GM18907 (cell line): Measurements from ENCODE around the gene OBSL1.

Experiments
- ATAC-seq: cut with Tn5 transposase; IDR thresholded peaks from one replicate; pipeline ENCODE4 v1.9.1; 2021; ENCODE audit warnings: mild to moderate bottlenecking, moderate library complexity; ENCODE audit not compliant: unreplicated experiment

OBSL1 gene

DNA sequence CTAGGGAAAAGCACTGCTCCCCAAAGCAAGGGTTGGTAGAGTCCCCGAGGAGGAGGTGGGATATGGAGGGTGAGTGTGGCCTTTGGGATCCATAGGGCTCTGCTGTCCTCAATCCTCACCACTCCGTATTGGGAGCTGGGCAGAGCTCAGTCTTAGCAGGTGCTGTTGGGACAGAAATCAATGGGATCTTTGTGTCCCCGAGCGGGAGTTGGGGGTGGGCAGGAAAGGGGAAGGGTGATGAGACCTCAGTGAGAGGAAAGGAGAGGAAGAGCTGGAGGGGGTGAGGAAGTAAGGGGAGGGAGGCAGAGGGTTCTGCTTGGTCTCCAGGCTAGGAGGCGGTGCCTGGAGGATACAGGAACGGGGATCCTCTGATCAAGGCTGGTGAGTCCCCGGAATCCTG lies 54.5 kb downstream of the OBSL1 start:
- ATAC-seq: no peak

DNA sequence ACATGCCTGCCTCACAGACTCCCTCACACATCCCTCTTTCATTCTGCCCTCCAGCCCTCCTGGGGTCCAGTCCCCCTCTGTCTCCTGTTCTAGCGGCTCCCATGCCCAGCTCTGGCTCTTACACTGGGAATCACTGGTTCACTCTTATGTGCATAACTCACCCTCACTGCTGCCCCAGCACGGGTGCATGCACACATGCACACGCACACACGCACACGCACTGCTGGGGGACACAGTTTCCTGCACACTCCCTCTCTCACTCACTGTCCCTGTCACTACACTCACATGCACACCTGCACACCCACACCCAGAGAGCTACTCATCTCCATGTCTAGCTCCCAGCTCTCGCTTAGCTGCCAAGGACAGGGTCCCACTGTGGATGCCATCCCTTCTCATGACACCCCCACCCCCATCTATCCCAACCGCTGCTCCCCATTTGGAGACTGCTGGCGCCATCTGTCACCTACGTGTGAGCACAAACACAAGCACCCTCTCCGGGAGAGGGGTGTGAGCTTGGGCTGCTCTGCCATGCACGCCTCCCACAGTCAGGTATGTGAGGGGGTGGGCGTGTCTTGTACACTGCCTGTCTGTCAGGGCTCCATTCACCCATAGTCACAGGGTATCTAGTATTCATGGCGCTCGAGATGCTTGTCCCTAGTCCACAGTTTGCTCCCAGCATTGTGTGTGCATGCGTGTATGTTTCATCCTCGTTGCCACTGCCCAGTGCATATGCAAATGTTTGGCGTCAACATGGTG lies 55.3 kb downstream of the OBSL1 start:
- ATAC-seq: no peak

DNA sequence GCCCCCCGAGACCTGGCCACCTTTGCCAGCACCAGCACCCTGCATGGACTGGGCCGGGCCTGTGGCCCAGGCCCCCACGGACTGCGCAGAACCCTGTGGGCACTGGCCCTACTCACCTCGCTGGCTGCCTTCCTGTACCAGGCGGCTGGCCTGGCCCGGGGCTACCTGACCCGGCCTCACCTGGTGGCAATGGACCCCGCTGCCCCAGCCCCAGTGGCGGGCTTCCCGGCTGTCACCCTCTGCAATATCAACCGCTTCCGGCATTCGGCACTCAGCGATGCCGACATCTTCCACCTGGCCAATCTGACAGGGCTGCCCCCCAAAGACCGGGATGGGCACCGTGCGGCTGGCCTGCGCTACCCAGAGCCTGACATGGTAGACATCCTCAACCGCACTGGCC lies 56.5 kb downstream of the OBSL1 start:
- ATAC-seq: no peak

DNA sequence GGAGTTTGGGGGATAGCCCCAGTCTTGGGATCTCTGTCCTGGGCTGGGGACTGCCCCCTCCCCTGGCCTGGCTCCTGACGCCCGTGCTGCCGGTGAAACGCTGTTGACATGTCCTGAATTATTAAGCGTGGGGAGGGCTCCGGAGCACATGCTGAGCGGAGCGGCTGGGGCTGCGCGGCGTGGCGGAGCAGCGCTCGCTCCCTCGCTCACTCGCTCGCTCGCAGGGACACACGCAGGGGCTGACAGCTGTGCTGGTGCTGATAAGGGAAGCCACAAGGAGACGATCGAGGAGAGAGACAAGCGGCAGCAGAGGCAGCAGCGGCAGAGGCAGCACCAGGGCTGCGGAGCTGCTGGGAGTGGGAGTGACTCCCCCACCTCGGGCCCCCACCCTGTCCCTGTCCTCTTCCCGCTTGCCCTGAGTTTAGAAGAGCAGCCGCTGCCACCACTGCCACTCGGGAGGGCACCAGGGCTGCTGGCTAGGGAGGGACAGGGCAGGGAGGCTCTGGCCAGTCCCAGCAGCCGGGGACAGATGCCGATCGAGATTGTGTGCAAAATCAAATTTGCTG lies 57.1 kb downstream of the OBSL1 start, which contains the start of gene ASIC4:
TSS of gene ASIC4 (plus strand) at position 287 of the 566 bp plus-strand sequence. CDS start at position 530, 243 bp downstream.
- ATAC-seq: no peak

DNA sequence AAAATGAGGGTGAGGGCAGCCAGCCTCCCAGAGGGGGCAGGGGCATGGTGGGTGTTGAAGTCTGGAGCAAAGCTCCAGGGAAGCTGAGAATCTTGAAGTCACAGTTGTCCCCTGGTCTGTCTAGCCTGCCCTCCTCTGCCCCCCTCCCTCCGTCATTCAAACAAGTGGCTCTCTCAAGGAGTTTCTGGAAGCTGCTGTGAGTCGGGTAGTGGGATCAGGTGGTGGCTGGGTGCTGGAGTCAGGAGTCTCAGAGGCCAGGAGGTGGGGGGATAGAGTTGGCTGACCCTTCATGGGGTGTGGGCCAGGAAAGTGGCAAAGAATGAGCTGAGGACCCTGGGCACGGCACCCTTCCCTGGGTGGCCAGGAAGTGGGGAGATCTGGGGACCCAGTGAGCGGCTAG lies 57.6 kb downstream of the OBSL1 start:
- no peak for ATAC-seq

DNA sequence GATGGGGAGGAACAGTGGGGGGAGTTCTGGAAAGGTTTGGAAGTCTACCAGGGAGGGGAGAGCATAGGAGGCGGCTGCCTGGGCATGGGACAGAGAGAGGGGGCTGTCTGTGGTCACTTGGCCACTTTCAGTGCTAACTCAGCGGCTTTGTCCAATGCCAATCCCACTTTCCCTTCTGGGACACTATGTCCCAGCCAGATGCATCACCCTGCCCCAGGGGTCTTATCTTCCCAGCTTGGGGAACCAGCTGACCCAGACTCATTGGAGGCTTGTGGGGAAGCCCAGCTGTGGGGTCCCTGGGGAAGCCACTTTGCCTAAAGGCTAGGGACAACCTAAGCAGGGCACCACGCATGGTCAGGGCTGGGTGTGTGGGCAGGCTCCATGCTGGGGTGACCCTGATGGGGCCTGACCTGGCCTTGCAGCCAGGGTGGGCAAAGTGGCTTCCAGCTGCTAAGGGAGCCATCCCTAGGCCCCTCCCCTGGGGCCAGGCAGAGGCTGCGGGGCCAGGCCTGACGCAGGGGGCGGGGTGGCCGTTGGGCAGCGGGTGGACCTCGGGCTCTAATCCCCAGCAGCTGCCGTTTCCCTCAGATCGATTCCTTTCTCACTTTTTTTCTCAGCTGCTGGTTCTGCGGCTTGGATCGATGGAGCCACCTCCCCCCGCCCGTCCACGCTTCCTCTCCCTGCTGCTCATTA lies 58.7 kb downstream of the OBSL1 start:
- no peak for ATAC-seq

DNA sequence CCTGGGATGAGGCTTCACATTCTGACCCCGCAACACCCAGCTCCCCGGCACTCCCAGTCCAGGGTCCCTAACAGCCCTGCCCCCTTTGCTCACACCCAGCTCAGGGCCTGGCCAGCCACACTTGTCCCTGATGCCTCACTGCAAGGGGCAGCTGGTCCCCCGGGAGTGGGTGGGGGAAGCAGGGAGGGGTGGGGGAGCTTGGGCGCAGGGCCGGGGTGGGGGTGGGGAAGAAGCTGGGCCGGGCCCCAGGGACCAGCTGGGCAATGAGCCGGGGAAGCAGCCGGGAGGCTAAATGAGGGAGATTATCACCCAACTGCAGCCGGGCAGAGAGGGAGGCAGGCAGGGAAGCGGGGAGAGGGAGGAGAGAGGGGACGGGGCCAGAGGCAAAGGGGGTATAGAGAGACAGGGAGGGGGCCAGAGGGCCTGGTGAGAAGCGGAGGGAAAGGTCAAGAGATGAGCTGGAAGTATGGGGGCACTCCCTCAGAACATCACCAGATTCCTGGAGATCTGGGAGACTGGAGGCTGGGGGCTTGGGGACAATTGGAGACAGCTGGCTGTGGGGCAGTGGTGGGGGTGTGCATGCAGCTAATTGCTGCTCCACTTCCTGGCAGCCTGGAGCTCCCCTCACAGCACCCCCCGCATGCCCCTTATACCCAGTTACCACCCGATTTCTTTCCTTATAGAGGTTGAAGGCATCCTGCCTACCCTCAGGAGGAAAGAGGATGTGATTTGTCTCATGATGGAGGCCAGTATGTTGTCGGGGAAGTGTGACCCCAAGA lies 59.6 kb downstream of the OBSL1 start:
- no peak for ATAC-seq

DNA sequence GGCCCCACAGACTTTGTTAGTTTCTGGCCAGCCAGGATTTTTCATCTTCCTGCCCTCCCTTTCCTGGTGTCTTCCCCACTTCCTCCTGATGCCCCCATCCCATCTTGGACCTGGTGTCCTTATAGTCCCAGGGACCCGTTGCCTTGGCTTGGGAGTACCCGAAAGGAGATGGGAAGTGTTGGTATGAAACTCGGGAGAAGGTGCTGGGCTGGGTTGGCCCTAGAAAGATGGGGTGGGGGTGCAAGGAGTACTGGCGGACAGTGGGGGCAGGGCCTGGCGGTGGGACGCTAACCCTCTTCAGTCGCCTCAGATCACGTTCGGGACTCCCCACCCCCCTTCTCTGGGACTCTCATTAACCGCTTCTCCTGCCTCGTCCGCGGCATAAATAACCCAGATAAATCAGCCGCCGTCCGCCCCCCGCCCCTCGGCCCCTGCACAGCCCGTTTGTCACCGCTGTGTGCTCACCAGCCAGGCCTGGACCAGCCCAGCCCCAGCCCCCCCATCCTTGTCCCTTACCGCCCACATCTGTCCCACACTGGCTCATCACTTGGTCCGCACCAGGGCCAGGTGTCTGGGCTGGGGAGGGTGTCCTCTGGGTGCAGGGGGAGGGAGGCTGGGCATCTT lies 60.7 kb downstream of the OBSL1 start:
- no peak for ATAC-seq

DNA sequence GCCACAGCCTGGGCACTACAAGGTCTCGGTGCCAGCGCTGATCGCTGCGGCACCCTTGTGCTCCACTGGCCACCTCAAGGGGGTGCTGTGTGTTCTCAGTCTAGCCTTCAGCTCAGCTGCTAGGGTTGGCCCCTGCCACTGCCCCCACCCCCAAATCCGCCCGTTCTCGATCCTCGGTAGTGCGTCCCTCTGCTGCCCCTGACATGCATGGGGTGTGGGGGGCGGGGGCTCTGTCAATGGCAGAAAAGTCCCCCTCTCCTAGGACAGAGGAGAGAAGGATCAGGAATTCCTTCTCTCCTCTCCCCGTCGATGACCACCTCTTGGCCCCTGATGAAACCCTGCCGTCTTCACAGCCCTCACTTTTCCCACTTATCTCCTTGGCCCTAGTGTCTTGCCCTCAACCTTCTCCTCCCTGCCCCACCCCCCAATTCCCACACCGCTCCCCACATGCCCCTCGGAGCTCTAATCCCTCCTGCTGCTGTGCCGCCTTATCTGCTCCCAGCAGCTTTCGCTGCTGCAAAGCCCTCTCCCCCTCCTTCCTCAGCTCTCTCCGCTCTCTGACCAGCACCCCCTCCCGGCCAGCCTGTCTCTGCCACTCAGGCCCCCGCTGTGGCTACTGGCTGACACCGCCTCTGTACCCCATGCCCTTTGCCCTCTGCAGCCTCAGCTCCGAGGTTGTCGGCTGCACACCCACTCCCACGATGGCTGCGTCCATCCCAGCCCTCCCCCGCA lies 61.4 kb downstream of the OBSL1 start:
- peak; percentile 60 for ATAC-seq

DNA sequence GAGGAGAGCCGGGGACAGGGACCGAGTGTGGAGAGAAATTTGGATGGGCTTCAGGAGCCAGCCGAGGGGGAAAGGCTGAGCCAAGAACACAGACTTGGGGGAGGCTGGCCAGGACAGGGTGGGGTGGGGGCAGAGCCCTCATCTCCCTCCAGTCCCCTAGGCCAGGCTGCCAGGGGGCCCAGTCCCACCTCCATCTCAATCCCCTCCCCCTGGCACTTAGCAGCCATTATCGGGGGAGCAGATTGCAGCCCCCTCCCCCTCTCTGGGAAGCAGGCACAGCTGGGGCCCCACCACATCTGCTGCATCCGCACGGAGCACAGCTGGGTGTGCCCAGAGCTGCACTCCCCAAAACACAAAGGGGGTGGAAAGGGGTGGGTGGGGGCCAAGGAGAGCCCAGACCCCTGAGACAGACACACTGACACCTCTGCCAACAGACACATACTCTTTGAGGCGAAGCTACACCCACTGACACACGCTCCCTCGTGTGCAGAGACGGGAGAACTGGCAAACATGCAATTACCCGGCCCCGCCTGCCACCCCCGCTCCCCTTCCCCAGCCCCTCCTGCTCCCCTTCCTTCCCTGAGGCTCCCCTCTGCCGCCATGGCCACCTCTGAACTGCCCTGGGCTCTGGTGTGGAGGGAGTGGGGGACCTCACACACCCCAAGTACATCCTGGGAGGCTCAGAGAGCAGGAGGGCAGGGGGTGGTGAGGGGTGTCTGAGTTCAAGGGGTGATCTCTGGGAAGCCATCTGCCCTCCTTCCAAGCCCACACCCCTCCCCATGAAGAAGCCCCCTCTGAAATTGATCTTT lies 62.2 kb downstream of the OBSL1 start:
- peak; percentile 16 for ATAC-seq

DNA sequence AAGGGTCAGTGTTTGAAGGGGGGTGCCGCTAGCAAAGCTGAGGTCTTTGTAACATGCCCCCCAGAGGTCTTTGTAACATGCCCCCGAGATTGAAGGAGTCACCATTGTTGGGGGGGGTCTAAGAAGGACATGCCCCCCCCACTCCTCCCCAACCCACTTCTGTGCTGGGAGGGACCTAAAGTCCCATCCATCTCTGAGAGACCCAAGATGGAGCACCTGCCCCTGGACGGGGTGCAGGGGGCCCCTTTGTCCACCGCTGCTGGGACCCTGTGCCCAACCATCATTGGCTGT lies 63.0 kb downstream of the OBSL1 start:
- no peak for ATAC-seq

DNA sequence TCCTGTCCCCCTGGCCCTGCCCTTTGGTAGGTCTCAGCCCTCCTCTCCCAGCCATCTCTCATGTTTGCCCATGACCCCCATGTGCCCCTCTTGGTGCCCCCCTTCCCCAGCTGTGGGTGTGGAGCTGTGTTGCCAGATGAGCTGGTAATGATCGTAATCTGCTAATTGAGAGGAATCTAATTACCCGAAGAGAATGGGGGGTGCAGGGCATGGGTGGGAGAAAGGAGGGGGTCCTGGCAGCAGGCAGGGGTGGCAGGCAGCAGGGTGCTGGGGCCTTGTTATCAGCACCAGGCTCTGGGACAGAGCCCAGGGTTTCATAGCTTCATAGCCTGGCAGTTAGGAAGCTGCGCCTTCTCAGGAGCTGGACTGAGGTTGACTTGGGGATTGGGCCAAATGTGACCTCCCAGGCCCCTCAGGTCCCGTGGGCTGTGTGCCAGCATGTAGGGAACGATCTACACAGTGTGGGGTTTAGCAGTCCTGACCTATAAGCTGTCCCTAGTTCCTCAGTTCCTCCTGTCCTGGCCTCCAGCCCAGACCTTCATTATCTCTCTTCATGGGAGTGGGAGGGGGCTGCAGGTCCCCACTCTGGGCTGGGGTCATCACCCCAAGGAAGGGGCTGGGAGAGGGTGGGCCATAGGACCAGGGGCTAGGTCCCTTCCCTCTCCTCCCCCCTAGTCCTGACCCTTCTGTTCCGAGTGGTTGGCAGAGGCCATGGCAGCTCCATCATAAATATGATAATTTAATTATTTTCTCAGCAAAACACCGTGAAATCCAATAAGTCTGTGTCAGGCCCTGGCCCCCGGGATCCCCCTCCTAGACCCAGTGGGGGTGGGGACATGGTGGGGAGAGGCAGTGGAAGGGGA lies 63.5 kb downstream of the OBSL1 start:
- no peak for ATAC-seq

DNA sequence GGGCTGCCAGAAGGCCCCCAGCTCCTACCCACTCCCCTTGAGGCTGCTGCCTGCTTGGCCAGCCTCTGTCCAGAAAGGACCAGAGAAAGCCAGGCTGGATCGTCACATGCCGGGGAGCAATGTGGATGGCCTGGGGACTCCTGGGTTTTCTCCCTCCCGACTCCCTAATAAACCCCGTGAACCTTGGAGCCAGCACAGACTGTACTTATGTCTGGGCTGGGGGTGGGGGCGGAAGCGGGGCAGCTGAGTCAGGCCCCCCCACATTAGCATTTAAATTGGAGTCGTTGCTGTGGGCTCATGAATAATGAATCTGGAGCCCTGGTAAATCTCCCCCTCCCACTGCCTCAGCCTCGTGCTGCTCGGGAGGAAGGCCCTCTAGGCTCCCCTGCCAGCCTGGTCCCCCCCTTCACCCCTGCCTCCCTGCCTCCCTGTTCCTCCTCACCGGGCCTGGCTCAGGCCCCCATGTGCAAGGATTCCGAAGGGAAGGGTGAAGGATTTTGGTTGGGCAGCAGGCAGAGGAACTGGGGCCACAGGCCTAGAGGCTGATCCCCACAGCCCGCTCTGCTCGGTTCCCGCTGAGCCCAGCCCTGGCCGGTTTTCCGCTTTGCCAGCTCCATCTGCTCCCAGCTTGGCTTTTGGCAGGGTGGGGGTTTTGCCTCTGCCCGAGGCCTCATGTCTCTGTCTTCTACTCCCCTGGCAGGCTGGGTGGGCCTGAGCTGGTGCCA lies 64.4 kb downstream of the OBSL1 start:
- ATAC-seq: no peak

DNA sequence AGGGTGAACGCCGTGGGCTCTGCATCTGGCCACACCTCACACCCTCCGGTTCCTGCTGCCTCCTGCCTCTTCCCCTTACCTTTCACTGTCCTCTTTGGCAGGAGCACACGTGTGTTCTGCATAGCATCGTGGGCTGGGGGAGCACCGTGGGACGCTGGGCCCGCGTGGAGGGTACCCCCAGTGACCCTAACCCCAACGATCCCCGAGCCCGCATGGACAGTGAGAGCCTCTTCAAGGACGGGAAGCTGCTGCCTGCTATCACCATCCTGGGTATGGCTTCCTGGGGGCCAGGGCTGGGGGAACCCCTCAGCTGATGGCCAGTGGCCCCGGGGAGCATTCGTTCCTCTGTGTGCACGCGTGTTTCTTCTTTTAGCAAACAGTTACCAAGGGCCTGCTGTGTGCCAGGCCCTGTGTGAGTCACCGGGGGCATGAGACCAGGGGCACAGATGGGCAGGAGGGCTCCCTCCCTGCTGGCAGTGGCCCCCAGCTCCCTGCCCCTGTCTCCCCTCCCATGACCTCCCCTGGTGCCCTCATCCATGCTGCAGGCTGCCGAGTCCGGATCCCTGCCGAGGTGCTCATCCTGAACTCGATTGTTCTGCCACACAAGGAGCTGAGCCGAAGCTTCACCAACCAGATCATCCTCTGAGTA lies 65.1 kb downstream of the OBSL1 start:
- ATAC-seq: no peak

DNA sequence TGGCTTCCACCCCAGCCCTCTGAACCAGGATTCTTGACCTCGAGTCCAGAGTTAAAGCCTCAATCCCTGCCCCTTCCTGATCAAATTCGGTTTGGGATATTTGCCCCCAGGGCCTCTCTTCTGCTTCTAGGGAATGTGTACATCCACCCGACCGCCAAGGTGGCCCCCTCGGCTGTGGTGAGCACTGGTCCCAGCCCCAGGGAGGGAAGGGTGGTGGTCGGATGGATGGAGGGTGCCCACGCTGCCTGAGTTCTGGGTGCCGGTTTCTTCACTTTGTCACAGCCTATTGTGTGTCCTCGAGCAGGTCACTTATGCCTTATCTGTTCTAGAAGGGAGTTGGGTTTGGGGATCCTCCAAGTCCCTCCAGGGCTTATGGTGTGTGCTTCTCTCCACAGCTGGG lies 65.8 kb downstream of the OBSL1 start:
- no peak for ATAC-seq

DNA sequence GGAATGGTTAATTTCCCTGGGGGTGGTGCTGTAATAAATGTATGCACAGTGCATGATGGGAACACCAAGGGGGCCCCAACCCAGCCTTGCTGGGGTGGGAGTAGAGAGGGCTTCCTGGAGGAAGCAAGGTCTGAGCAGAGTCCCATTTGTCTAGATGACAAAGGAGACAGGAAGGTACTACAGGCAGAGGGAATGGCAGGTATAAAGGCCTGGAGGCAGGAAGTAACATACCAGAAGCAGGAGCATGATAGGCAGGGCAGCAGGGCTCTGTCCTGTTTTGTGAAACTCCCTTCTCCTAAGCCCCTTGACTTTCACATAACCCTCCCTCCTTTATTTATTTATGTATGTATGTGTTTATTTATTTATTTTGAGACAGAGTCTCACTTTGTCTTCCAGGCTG lies 68.7 kb downstream of the OBSL1 start:
- no peak for ATAC-seq

DNA sequence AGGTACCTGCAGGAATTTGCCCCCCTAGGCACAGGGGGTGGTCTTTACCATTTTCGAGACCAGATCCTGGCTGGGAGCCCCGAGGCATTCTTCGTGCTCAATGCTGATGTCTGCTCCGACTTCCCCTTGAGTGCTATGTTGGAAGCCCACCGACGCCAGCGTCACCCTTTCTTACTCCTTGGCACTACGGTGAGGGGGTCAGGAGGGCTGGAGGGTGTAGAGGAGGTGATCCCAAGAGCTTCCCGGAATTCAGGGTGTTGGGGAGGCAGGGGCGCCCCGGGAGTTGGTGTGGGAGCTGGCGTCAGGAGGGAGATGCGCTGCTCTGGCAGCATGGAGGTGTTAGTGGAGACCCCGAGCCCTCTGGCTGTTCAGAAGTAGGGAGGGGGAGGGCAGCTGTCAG lies 69.5 kb downstream of the OBSL1 start:
- no peak for ATAC-seq
